HG03575 (cell line): Measurements from ENCODE around the gene BPIFB6.

Source experiments
- ATAC-seq: cut with Tn5 transposase; IDR thresholded peaks from one replicate; pipeline ENCODE4 v1.9.1; 2021; ENCODE audit not compliant: unreplicated experiment, insufficient number of reproducible peaks, low FRiP score; ENCODE audit errors: extremely low read depth

BPIFB6 gene

DNA sequence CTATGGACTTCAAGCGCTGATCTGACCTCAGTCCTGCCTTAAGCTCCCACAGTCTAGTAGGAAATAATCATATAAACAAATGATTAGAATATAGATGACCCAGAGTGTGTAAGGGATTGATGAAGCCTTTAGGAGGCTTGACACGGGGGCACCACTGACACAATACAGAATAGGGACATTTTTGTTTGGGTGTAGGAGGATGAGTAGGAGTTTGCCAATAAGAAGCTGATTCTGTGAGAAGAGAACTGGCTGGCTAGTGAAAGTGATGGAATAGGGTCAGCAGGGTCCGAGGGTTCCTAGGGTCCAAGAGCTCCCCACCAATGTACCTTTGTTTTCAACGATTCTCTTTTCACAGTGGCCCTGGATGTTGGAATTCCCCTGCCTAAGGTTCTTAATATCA is 40.9 kb downstream of the BPIFB6 start:
- no peak for ATAC-seq

DNA sequence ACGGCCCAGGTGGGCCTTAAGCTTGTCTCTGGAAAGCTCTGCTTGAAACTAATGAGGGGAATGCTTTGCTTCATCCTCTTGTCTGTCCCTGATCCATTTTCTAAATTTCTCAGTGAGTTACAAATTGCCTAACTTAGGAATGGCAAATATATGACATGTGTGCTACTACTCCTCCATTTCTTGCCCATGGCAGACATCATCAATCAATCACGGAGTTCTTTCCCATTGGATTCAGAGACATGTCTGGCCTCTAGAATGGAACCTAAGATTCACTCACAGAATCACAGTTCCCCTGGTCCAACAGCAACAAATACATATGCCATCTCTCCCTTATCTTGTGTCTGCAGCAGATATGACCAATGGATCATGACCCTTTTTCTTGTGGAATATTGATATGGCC is 41.4 kb downstream of the BPIFB6 start:
- no peak for ATAC-seq

DNA sequence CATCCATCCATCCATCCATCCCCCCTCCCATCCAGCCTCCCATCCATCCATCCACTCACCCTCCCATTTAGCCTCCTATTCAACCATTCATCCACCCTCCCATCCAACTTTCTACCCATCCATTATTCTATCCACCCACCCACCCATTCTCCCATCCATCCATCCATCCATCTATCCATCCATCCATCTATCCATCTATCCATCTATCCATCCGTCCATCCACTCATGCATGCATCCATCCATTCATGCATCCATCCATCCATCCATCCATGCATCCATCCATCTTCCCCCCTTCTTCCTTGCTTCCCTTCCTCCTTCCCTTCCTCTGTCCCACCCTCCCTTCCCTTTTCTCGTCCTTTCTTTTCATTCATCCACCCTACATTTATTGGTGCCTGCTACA is 43.2 kb downstream of the BPIFB6 start:
- ATAC-seq: no peak

DNA sequence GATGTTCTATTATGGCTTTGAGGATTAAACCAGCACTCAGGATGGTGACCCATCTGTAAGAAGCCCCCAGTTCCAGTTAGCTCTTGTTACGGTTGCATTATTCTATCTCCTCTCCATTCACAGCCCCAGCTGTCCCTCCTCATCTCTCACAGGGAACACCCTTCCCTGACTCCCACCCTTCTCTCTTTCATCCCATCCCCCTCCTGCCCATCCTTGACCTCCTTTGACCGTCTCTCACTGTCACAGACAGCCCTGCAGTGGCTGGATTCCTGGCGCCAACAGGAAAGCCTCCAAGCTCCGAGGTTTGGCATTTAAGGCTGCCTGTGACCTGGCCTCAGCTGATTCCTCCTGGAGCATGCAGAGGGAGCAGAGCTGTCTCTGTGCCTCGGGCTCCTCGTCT is 43.8 kb downstream of the BPIFB6 start:
- no peak for ATAC-seq

DNA sequence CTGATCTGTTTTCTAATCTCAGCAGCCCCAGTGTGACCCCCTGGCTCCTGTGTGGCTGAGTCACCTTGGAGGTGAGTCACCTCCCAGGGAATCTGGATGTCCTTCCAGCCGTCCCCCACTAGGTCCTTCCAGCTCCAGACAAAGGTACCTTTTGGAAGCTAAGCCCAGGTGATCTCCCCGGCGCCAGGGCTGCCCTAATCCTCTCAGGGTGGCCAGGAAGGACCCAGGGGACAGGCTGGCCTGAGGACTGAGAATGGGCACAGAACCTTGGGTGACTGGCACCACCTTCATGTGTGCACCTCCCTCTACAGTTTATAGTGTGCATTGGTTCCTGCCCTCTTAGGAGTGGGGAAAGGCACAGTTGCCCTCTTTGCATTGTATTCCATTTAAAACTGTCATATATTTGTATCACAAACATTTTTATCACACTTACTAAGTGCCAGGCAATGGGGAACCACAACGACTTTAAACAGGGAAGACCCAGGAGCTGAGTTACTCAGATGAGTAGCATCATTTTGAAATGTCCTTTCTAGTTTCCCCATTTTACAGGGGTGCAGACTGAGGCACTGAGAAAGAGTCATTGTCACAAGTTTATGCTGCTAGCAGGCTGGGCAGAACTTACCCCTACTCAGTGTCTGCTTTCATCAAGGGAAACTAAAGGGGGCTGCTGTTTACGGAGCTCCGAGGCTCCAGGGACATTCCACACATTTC is 45.4 kb downstream of the BPIFB6 start:
- no peak for ATAC-seq

DNA sequence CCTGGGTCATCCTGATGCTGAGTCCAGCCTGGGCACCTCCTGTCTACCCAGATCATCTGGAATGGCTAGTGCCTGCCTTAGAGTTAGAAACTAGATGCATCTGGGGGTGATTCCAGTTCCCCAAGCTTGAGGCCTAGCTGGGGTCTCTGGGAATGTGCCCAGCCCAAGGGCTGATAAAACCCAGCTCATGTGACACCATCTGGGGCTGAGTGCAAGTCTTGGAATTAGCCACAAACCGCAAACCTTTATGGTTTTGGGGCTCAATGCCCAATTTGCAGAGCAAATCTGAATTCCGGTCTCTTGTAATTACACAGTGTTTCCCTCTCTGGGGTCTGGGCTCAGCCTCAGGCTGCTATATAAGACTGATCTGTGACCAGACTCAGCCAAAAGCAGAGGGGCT is 47.8 kb downstream of the BPIFB6 start, which contains the start of gene BPIFB4:
Gene BPIFB4, plus strand, starts transcription at position 385 of the 400 bp plus-strand sequence. CDS start 1,884 bp downstream, outside the sequence.
- ATAC-seq: no peak

DNA sequence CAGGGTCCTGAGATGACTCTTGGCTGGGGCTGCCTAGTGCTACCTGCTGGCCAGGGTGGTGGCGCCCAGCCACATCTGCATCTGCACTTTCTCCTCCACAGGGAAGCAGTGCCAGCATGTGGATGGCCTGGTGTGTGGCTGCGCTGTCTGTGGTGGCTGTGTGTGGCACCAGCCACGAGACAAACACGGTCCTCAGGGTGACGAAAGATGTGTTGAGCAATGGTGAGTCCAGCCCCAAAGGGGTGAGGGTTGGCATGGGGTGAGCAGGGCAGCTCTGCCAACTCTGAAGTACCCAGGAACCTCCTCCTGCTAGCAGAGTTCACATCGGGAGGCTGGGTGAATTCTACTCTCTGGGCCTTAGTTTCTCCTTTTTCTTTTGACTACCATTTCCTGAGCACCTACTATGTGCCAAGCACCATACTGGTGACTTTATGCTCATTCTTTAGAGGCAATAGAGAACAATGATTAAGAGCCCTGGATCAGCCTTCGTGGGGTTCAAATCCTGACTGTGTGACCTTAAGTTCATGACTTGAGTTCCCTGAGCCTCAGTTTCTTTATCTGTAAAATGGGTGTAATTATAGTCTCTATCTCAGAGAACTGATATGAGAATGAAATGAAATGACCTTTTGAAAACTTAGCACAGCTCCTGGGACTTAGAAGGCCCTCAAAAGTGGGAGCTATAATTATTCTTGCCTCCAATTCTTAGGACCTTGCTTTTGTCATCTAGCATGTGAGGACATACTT is 50.1 kb downstream of the BPIFB6 start:
- no peak for ATAC-seq

DNA sequence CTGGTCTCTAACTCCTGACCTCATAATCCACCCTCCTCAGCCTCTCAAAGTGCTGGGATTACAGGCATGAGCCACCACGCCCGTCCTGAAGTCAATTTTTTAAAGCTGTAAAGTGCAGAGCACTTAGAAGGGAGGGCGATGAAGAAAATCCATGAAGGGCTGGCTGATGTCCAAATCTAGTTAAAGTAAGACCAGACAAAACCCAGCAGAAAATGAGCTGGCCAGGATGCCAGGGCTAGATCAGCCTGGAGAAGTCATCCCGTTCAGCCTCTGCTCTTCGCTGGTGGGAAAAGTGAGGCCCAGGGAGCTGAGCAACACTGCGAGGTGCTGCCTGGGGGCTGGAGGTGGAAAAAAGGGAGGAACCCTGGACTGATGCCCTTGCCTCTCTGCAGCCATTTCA is 51.1 kb downstream of the BPIFB6 start:
- no peak for ATAC-seq

DNA sequence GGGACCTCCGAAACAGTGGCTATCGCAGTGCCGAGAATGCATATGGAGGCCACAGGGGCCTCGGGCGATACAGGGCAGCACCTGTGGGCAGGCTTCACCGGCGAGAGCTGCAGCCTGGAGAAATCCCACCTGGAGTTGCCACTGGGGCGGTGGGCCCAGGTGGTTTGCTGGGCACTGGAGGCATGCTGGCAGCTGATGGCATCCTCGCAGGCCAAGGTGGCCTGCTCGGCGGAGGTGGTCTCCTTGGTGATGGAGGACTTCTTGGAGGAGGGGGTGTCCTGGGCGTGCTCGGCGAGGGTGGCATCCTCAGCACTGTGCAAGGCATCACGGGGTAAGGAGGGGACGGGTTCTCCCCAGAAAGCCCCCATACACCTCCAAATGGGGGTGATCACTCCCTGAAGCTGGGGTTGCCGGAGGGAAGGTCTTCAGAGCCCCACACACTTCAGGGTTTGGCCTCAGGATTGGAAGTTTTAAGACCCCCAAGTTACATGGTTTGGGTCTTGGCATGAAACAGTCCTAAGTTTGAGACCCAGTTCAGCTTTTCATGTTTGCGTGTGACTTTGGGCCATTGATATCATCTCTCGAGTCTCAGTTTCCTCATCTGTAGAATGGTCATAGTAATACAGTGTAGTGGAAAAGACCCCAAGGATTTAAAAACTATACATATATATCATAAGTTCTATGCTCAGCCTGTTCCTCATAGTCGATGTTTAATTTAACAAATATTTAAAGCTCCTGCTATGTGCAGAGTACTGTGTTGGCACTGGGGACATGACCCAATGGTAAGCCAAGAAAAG is 52.3 kb downstream of the BPIFB6 start:
- ATAC-seq: no peak

DNA sequence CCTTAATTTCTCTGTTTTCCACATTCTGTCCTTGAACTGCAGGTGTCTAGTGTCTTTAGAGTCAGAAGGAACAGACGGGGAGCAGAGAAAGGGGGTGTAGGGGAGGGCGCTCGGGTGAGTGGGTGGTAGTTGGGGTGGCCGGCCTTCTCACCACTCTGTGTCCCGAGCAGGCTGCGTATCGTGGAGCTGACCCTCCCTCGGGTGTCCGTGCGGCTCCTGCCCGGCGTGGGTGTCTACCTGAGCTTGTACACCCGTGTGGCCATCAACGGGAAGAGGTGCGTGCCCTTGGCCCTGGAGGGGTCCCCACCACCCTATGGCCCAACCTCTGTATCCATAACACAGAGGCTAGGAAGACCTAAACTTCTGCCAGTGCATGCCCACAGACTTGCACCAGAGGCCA is 53.3 kb downstream of the BPIFB6 start:
- no peak for ATAC-seq

DNA sequence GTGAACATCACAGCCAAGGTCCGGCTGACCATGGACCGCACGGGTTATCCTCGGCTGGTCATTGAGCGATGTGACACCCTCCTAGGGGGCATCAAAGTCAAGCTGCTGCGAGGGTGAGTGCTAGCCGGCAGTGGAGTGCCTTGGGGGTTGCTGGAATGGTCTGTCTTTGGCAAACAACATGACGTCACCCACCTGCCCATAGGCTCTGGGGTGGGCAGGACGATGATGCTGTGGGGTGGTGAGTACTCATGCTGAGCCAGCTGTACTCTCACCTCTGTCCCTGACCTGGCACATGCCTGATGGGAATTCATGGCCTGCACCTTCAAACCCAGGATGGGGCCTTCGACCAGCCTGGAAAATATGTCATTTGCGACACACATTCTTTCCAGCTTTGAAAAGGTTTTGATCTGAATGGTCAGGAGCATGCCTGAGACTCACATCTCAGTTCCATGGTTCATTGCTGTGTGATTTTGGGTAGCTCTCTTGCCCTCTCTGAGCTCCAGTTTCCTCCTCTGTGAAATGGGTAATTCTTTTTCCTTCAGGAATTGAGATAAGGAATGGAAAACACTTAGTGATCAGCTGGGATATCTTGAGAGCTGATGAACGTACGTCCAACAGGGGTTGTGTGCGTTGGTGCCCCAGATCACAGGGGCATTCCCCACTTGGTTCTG is 54.7 kb downstream of the BPIFB6 start:
- no peak for ATAC-seq

DNA sequence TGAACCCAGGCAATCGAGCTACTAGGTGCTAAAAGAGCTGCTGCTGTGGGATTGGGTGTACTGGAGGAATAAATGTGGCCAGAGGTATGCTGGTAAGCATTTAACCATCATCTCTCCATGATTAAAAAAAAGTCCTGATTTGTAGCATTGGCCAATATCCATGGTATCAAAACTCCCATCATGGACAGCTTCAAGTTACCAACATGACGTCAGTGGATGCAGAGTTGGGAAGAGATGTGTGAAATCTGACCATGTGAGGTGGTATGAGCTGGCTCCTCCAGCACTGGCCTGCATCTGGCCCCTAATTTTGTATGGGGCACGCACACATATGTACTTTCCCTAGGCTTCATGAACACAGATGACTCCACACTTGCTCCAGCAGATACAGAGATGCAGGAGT is 59.7 kb downstream of the BPIFB6 start:
- no peak for ATAC-seq

DNA sequence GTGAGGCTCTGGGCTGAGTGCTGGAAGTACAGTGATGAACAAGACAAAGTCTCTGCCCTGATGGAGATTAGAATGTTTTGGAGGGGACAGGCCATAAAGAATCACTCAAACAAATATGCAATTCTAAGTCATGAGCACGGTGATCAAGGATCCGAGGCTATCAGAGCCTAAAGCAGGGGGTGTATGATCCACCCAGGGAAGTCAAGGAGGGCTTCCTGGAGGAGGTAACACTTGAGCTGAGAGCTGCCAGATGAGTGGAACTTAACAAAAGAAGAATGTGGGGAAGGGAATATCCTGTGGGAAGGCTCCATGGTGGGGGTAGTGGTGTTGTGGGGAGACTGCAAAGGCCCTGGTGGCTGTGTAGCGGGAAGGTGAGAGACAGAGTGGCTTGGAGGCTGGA is 60.2 kb downstream of the BPIFB6 start:
- ATAC-seq: no peak

DNA sequence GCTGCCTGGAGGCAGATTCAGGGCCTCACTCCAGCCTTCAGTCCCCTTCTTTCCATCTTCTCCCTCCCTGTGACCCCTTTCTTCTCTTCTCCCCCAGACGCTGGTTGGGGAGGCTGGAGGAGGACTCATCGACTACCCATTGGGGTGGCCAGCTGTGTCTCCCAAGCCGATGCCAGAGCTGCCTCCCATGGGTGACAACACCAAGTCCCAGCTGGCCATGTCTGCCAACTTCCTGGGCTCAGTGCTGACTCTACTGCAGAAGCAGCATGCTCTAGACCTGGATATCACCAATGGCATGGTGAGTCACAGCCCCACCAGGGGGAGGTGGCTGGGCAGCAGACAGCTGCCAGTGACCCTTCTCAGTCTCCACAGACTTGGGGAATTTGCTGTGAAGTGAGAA is 60.9 kb downstream of the BPIFB6 start:
- no peak for ATAC-seq

DNA sequence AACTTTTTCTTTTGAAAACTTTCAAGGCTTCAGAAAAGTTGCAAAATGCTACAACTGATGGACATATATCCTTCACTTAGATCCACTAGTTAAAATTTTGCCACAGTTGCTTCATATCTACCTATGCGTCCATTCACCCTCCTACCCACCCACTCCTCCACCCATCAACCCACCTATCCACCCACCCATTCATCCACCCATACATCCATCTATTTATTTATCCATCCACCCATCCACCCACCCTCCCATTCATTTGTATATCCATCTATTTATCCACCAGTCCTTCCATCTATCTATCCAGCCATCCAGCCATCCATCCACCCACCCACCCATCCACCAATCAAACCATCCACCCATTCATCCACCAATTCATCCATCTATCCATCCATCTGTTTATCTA is 61.6 kb downstream of the BPIFB6 start:
- ATAC-seq: no peak

DNA sequence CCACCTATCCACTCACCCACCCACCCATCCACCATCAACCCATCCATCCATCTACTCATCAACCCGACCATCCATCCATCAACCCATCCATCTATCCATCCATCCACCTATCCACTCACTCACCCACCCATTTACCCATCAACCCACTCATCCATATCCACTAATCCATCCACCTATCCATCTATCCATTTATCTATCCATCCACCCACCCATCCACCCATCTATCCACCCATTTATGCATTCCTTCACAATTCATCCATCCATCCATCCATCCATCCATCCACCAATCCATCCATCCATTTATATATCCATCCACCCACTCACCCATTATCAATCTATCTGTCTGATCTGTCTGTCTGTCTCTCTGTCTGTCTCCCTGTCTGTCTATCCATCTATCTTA is 62.1 kb downstream of the BPIFB6 start:
- no peak for ATAC-seq
